HG03558 (cell line): ENCODE measurements around the gene TJP1.
"Not testable (repeated sequence)": the region's sequence is repeated elsewhere in the genome, so short reads cannot be mapped to it uniquely, and the experiment has no call there.

ENCODE experiments used
- ATAC-seq: cut with Tn5 transposase; IDR thresholded peaks from one replicate; pipeline ENCODE4 v1.9.1; 2021; ENCODE audit warnings: moderate number of reproducible peaks; ENCODE audit not compliant: unreplicated experiment; ENCODE audit errors: extremely low read depth

The TJP1 gene

GRCh38 chr15:29672923-29673809 is 149.1 kb downstream of the TJP1 start:
- ATAC-seq = no peak

DNA sequence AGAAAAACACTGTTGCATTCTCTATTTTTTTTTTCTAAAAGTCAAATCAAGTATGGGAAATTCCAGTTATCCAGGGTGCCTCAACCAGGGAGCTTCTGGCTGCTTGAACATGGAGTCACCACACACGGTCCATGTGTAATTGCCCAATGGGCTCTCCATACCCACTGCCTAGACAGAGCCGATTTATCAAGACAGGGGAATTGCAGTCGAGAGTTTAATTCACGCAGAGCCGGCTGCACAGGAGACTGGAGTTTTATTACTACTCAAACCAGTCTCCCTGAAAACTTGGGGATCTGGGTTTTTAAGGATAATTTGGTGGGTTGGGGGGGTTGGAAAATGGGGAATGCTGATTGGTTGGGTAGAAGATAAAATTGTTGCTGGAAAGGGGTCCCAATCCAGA is 149.8 kb downstream of the TJP1 start:
- no peak for ATAC-seq

- ATAC-seq = not testable (repeated sequence)
Observed at GRCh38 chr15:29672046-29672445, 150.2 kb downstream of the TJP1 start.

GRCh38 chr15:29670998-29671981 is 151.0 kb downstream of the TJP1 start:
- no peak for ATAC-seq

- ATAC-seq = no peak
Observed at GRCh38 chr15:29670266-29670665, 152.0 kb downstream of the TJP1 start.

GRCh38 chr15:29669823-29670222 is 152.4 kb downstream of the TJP1 start:
- ATAC-seq = no peak

DNA sequence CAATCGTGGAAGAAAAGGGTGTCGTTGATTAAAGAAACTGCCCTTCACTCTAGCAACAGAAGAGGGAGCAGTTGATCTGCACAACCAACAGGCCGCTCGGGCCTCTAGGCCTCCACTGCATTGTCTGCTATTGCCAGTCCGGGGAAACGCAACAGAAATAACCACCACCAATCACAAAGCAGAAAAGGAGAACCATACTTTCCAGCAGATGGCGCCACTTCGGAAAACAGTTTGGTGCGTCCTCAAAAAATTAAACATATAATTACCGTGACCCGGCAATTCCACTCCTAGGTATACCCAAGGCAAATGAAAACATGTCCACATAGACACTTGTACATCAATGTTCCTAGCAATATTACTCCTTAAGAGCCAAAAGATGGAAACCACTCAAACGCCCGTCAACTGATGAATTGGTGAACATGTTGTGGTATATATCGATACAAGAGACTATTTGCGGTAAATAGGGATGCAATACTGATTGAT is 154.1 kb downstream of the TJP1 start:
- ATAC-seq = no peak

- no peak for ATAC-seq
Observed at GRCh38 chr15:29666241-29666640, 156.0 kb downstream of the TJP1 start.

GRCh38 chr15:29665444-29666003 is 156.7 kb downstream of the TJP1 start:
- no peak for ATAC-seq

GRCh38 chr15:29664406-29664805 is 157.9 kb downstream of the TJP1 start:
- ATAC-seq = no peak

GRCh38 chr15:29657476-29657817 is 164.8 kb downstream of the TJP1 start:
- ATAC-seq = not testable (repeated sequence)

- ATAC-seq = no peak
Observed at GRCh38 chr15:29656636-29657475, 165.4 kb downstream of the TJP1 start.

DNA sequence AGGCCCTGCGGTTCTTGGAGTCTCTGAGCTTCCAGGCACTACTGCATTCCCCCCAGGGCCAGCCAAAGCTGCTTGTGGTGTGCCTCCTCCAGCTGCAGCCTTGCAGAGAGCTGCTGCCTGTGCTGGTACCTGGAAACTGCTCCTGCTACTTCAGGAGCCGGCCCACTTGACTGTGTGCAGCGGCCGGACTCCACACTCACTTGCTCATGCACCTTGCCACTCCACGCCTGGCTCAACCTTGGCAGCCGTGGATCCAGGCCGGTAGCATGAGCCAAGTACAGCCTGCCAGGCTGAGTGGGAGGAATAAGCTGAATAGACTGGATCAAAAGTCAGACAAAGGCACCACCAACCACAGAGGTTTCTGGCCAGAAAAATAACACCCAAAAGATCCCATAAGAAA is 169.7 kb downstream of the TJP1 start:
- no peak for ATAC-seq

GRCh38 chr15:29651476-29652233 is 170.6 kb downstream of the TJP1 start:
- ATAC-seq = no peak
